ENCODE measurements around the gene PILRB. TPM values are rescaled to one million over a fixed set of nuclear protein-coding genes. Genes with fewer than 3 reads are reported as not detected.

The PILRB gene
- total and polyA plus RNA-seq, 9 donors: 11.4 to 39.8 (median 17.1) TPM

GRCh38 chr7:100401811-100402210 lies 43.9 kb downstream of the PILRB start:
- Histone ChIP-seq H3K36me3 (ENCODE audit: control insufficient read depth, insufficient read depth, low read length) (no peaks in the 10 kb centered on the region), H3K27me3 (ENCODE audit: control insufficient read depth, insufficient read depth, low read length) (peaks cover 2% of the 10 kb centered on the region), H3K4me3 (ENCODE audit: low read length) (no peak overlapping the region), H3K27ac (ENCODE audit: low read length) (no peak overlapping the region), H3K4me1 (ENCODE audit: control insufficient read depth, insufficient read depth, low read length) (peaks cover 3% of the 10 kb centered on the region), H3K9me3 (replicated peaks; ENCODE audit: control insufficient read depth, low read depth, low read length) (no peaks in the 10 kb centered on the region)
- 72% methylated on average over 4 of the region's 5 CpGs for WGBS (ENCODE audit: insufficient coverage)
- no peak for DNase-seq

- Histone ChIP-seq H3K4me1 (ENCODE audit: control insufficient read depth, insufficient read depth, low read length) (peaks cover 3% of the 10 kb centered on the region), H3K27me3 (ENCODE audit: control insufficient read depth, insufficient read depth, low read length) (peaks cover 2% of the 10 kb centered on the region), H3K27ac (ENCODE audit: low read length) (no peak overlapping the region), H3K36me3 (ENCODE audit: control insufficient read depth, insufficient read depth, low read length) (no peaks in the 10 kb centered on the region), H3K4me3 (ENCODE audit: low read length) (no peak overlapping the region), H3K9me3 (replicated peaks; ENCODE audit: control insufficient read depth, low read depth, low read length) (no peaks in the 10 kb centered on the region)
- WGBS (ENCODE audit: insufficient coverage): 80% methylated on average over 1 of the region's 2 CpGs
- no peak for DNase-seq
Measured at GRCh38 chr7:100402241-100402640, 44.3 kb downstream of the PILRB start.

- H3K4me1 ChIP-seq (ENCODE audit: control insufficient read depth, insufficient read depth, low read length): no peaks in the 10 kb centered on the region
- no peak overlapping the region for H3K4me3 ChIP-seq (ENCODE audit: low read length)
- H3K27ac ChIP-seq (ENCODE audit: low read length): no peak overlapping the region
- no peak for DNase-seq
- H3K9me3 ChIP-seq (replicated peaks; ENCODE audit: control insufficient read depth, low read depth, low read length): no peaks in the 10 kb centered on the region
- no peaks in the 10 kb centered on the region for H3K27me3 ChIP-seq (ENCODE audit: control insufficient read depth, insufficient read depth, low read length)
- no peaks in the 10 kb centered on the region for H3K36me3 ChIP-seq (ENCODE audit: control insufficient read depth, insufficient read depth, low read length)
- 59% methylated on average over 3 of the region's 6 CpGs for WGBS (ENCODE audit: insufficient coverage)
Measured at GRCh38 chr7:100406767-100407166, 48.9 kb downstream of the PILRB start.

GRCh38 chr7:100407285-100408180 lies 49.6 kb downstream of the PILRB start:
- H3K9me3 ChIP-seq (replicated peaks; ENCODE audit: control insufficient read depth, low read depth, low read length): no peaks in the 10 kb centered on the region
- H3K27ac ChIP-seq (ENCODE audit: low read length): no peak overlapping the region
- H3K36me3 ChIP-seq (ENCODE audit: control insufficient read depth, insufficient read depth, low read length): no peaks in the 10 kb centered on the region
- no peaks in the 10 kb centered on the region for H3K27me3 ChIP-seq (ENCODE audit: control insufficient read depth, insufficient read depth, low read length)
- 26% methylated on average over 4 of the region's 12 CpGs for WGBS (ENCODE audit: insufficient coverage)
- peak; percentile 80 for DNase-seq
- no peaks in the 10 kb centered on the region for H3K4me1 ChIP-seq (ENCODE audit: control insufficient read depth, insufficient read depth, low read length)
- no peak overlapping the region for H3K4me3 ChIP-seq (ENCODE audit: low read length)

GRCh38 chr7:100411101-100411500 lies 53.2 kb downstream of the PILRB start:
- 100% methylated on average over 1 of the region's 6 CpGs for WGBS (ENCODE audit: insufficient coverage)
- Histone ChIP-seq H3K9me3 (replicated peaks; ENCODE audit: control insufficient read depth, low read depth, low read length) (no peaks in the 10 kb centered on the region), H3K4me1 (ENCODE audit: control insufficient read depth, insufficient read depth, low read length) (no peaks in the 10 kb centered on the region), H3K36me3 (ENCODE audit: control insufficient read depth, insufficient read depth, low read length) (no peaks in the 10 kb centered on the region), H3K27ac (ENCODE audit: low read length) (no peak overlapping the region), H3K4me3 (ENCODE audit: low read length) (no peak overlapping the region), H3K27me3 (ENCODE audit: control insufficient read depth, insufficient read depth, low read length) (no peaks in the 10 kb centered on the region)
- DNase-seq: no peak

GRCh38 chr7:100413346-100413745 lies 55.4 kb downstream of the PILRB start:
- Histone ChIP-seq H3K9me3 (replicated peaks; ENCODE audit: control insufficient read depth, low read depth, low read length) (no peaks in the 10 kb centered on the region), H3K4me3 (ENCODE audit: low read length) (no peak overlapping the region), H3K4me1 (ENCODE audit: control insufficient read depth, insufficient read depth, low read length) (no peaks in the 10 kb centered on the region), H3K27me3 (ENCODE audit: control insufficient read depth, insufficient read depth, low read length) (no peaks in the 10 kb centered on the region), H3K36me3 (ENCODE audit: control insufficient read depth, insufficient read depth, low read length) (no peaks in the 10 kb centered on the region), H3K27ac (ENCODE audit: low read length) (no peak overlapping the region)
- no peak for DNase-seq

- no peak for DNase-seq
- Histone ChIP-seq H3K36me3 (ENCODE audit: control insufficient read depth, insufficient read depth, low read length) (no peaks in the 10 kb centered on the region), H3K9me3 (replicated peaks; ENCODE audit: control insufficient read depth, low read depth, low read length) (no peaks in the 10 kb centered on the region), H3K4me1 (ENCODE audit: control insufficient read depth, insufficient read depth, low read length) (no peaks in the 10 kb centered on the region), H3K27ac (ENCODE audit: low read length) (no peak overlapping the region), H3K4me3 (ENCODE audit: low read length) (no peak overlapping the region), H3K27me3 (ENCODE audit: control insufficient read depth, insufficient read depth, low read length) (no peaks in the 10 kb centered on the region)
- no CpG with 5 or more reads among the region's 1 CpG for WGBS (ENCODE audit: insufficient coverage)
Measured at GRCh38 chr7:100413889-100414288, 56.0 kb downstream of the PILRB start.

GRCh38 chr7:100415448-100415847 lies 57.5 kb downstream of the PILRB start:
- no peak overlapping the region for H3K4me3 ChIP-seq (ENCODE audit: low read length)
- no peaks in the 10 kb centered on the region for H3K36me3 ChIP-seq (ENCODE audit: control insufficient read depth, insufficient read depth, low read length)
- 89% methylated on average over 4 of the region's 5 CpGs for WGBS (ENCODE audit: insufficient coverage)
- no peaks in the 10 kb centered on the region for H3K4me1 ChIP-seq (ENCODE audit: control insufficient read depth, insufficient read depth, low read length)
- no peaks in the 10 kb centered on the region for H3K9me3 ChIP-seq (replicated peaks; ENCODE audit: control insufficient read depth, low read depth, low read length)
- no peak overlapping the region for H3K27ac ChIP-seq (ENCODE audit: low read length)
- no peaks in the 10 kb centered on the region for H3K27me3 ChIP-seq (ENCODE audit: control insufficient read depth, insufficient read depth, low read length)
- no peak for DNase-seq

Other genes starting within 250 kb of the PILRB start
- gene TAF6, start 238.8 kb upstream of the PILRB start, total RNA-seq: 14.1 TPM
- 10 to 100 TPM; 31.6 to 41.0 (median 35.0) TPM for gene TAF6, start 238.8 kb upstream of the PILRB start, polyA plus RNA-seq (ENCODE audit: insufficient read depth in 1 of 8, insufficient read length in 8 of 8, low replicate concordance in 1 of 8)
- 50.2 TPM for gene CNPY4, start 238.5 kb upstream of the PILRB start, total RNA-seq
- 10 to 100 TPM; 31.0 to 56.4 (median 42.6) TPM for gene CNPY4, start 238.5 kb upstream of the PILRB start, polyA plus RNA-seq (ENCODE audit: insufficient read depth in 1 of 8, insufficient read length in 8 of 8, low replicate concordance in 1 of 8)
- gene MBLAC1, start 231.2 kb upstream of the PILRB start, total RNA-seq: 2.3 TPM
- 1 to 10 TPM; 1.2 to 2.2 (median 1.4) TPM for gene MBLAC1, start 231.2 kb upstream of the PILRB start, polyA plus RNA-seq (ENCODE audit: insufficient read depth in 1 of 8, insufficient read length in 8 of 8, low replicate concordance in 1 of 8)
- gene LAMTOR4, start 209.2 kb upstream of the PILRB start, total RNA-seq: 97.1 TPM
- gene LAMTOR4, start 209.2 kb upstream of the PILRB start, polyA plus RNA-seq (ENCODE audit: insufficient read depth in 1 of 8, insufficient read length in 8 of 8, low replicate concordance in 1 of 8): 10 to 100 TPM; 65.0 to 84.3 (median 72.8) TPM
- gene TRAPPC14, start 199.4 kb upstream of the PILRB start, total RNA-seq: 5.8 TPM
- gene TRAPPC14, start 199.4 kb upstream of the PILRB start, polyA plus RNA-seq (ENCODE audit: insufficient read depth in 1 of 8, insufficient read length in 8 of 8, low replicate concordance in 1 of 8): 10 to 100 TPM in 7 of 8 donors, 1 to 10 TPM in 1; 8.5 to 13.9 (median 10.9) TPM
- 4.3 TPM for gene GAL3ST4, start 189.5 kb upstream of the PILRB start, total RNA-seq
- gene GAL3ST4, start 189.5 kb upstream of the PILRB start, polyA plus RNA-seq (ENCODE audit: insufficient read depth in 1 of 8, insufficient read length in 8 of 8, low replicate concordance in 1 of 8): 10 to 100 TPM in 7 of 8 donors, 1 to 10 TPM in 1; 8.9 to 18.7 (median 12.1) TPM
- gene GPC2, start 180.7 kb upstream of the PILRB start, total RNA-seq: 3.9 TPM
- gene GPC2, start 180.7 kb upstream of the PILRB start, polyA plus RNA-seq (ENCODE audit: insufficient read depth in 1 of 8, insufficient read length in 8 of 8, low replicate concordance in 1 of 8): 10 to 100 TPM in 2 of 8 donors, 1 to 10 TPM in 6; 5.9 to 11.2 (median 8.4) TPM
- 1.6 TPM for gene STAG3, start 180.2 kb upstream of the PILRB start, total RNA-seq
- gene STAG3, start 180.2 kb upstream of the PILRB start, polyA plus RNA-seq (ENCODE audit: insufficient read depth in 1 of 8, insufficient read length in 8 of 8, low replicate concordance in 1 of 8): 10 to 100 TPM in 5 of 8 donors, 1 to 10 TPM in 3; 9.0 to 20.2 (median 13.2) TPM
- 0.13 TPM for gene PVRIG, start 138.2 kb upstream of the PILRB start, total RNA-seq
- 1 to 10 TPM; 1.5 to 7.6 (median 3.6) TPM for gene PVRIG, start 138.2 kb upstream of the PILRB start, polyA plus RNA-seq (ENCODE audit: insufficient read depth in 1 of 8, insufficient read length in 8 of 8, low replicate concordance in 1 of 8)
- gene SPDYE3, start 50.4 kb upstream of the PILRB start, total RNA-seq: not detected
- gene SPDYE3, start 50.4 kb upstream of the PILRB start, polyA plus RNA-seq (ENCODE audit: insufficient read depth in 1 of 8, insufficient read length in 8 of 8, low replicate concordance in 1 of 8): 1 to 10 TPM; 4.0 to 6.2 (median 5.3) TPM
- gene PILRA, start 15.4 kb downstream of the PILRB start, total RNA-seq: 1.3 TPM
- 1 to 10 TPM; 1.7 to 6.1 (median 2.3) TPM for gene PILRA, start 15.4 kb downstream of the PILRB start, polyA plus RNA-seq (ENCODE audit: insufficient read depth in 1 of 8, insufficient read length in 8 of 8, low replicate concordance in 1 of 8)
- gene ZCWPW1, start 70.6 kb downstream of the PILRB start, total RNA-seq: 5.2 TPM
- gene ZCWPW1, start 70.6 kb downstream of the PILRB start, polyA plus RNA-seq (ENCODE audit: insufficient read depth in 1 of 8, insufficient read length in 8 of 8, low replicate concordance in 1 of 8): 1 to 10 TPM; 4.4 to 8.9 (median 5.4) TPM
- gene MEPCE, start 71.7 kb downstream of the PILRB start, total RNA-seq: 23.5 TPM
- 10 to 100 TPM; 32.4 to 44.4 (median 38.5) TPM for gene MEPCE, start 71.7 kb downstream of the PILRB start, polyA plus RNA-seq (ENCODE audit: insufficient read depth in 1 of 8, insufficient read length in 8 of 8, low replicate concordance in 1 of 8)
- 21.7 TPM for gene PPP1R35, start 78.4 kb downstream of the PILRB start, total RNA-seq
- gene PPP1R35, start 78.4 kb downstream of the PILRB start, polyA plus RNA-seq (ENCODE audit: insufficient read depth in 1 of 8, insufficient read length in 8 of 8, low replicate concordance in 1 of 8): 10 to 100 TPM; 10.9 to 25.2 (median 15.2) TPM
- 1.2 TPM for gene SPACDR, start 106.1 kb downstream of the PILRB start, total RNA-seq
- 1 to 10 TPM in 7 of 8 donors, under 1 TPM in 1; 0.98 to 3.4 (median 1.6) TPM for gene SPACDR, start 106.1 kb downstream of the PILRB start, polyA plus RNA-seq (ENCODE audit: insufficient read depth in 1 of 8, insufficient read length in 8 of 8, low replicate concordance in 1 of 8)
- gene TSC22D4, start 121.1 kb downstream of the PILRB start, total RNA-seq: 28.9 TPM
- gene TSC22D4, start 121.1 kb downstream of the PILRB start, polyA plus RNA-seq (ENCODE audit: insufficient read depth in 1 of 8, insufficient read length in 8 of 8, low replicate concordance in 1 of 8): 10 to 100 TPM; 36.7 to 59.3 (median 47.9) TPM
- 1.6 TPM for gene NYAP1, start 125.8 kb downstream of the PILRB start, total RNA-seq
- gene NYAP1, start 125.8 kb downstream of the PILRB start, polyA plus RNA-seq (ENCODE audit: insufficient read depth in 1 of 8, insufficient read length in 8 of 8, low replicate concordance in 1 of 8): 1 to 10 TPM; 1.5 to 2.9 (median 2.5) TPM
- gene AGFG2, start 181.1 kb downstream of the PILRB start, total RNA-seq: 6.1 TPM
- gene AGFG2, start 181.1 kb downstream of the PILRB start, polyA plus RNA-seq (ENCODE audit: insufficient read depth in 1 of 8, insufficient read length in 8 of 8, low replicate concordance in 1 of 8): 10 to 100 TPM in 6 of 8 donors, 1 to 10 TPM in 2; 8.9 to 13.7 (median 12.2) TPM
- gene SAP25, start 215.8 kb downstream of the PILRB start, total RNA-seq: 0.98 TPM
- gene SAP25, start 215.8 kb downstream of the PILRB start, polyA plus RNA-seq (ENCODE audit: insufficient read depth in 1 of 8, insufficient read length in 8 of 8, low replicate concordance in 1 of 8): 1 to 10 TPM; 1.5 to 8.3 (median 3.8) TPM
- 8.9 TPM for gene LRCH4, start 228.0 kb downstream of the PILRB start, total RNA-seq
- 10 to 100 TPM; 19.9 to 35.5 (median 27.9) TPM for gene LRCH4, start 228.0 kb downstream of the PILRB start, polyA plus RNA-seq (ENCODE audit: insufficient read depth in 1 of 8, insufficient read length in 8 of 8, low replicate concordance in 1 of 8)
- gene FBXO24, start 228.2 kb downstream of the PILRB start, total RNA-seq: 0.80 TPM
- gene FBXO24, start 228.2 kb downstream of the PILRB start, polyA plus RNA-seq (ENCODE audit: insufficient read depth in 1 of 8, insufficient read length in 8 of 8, low replicate concordance in 1 of 8): 1 to 10 TPM; 1.1 to 2.2 (median 1.5) TPM
- 194 TPM for gene PCOLCE, start 244.2 kb downstream of the PILRB start, total RNA-seq
- 100 to 1,000 TPM; 201 to 336 (median 279) TPM for gene PCOLCE, start 244.2 kb downstream of the PILRB start, polyA plus RNA-seq (ENCODE audit: insufficient read depth in 1 of 8, insufficient read length in 8 of 8, low replicate concordance in 1 of 8)